GM12878 (cell line): ENCODE data around the gene URB1. TPM values are rescaled to one million over a fixed set of nuclear protein-coding genes. Genes with fewer than 3 reads are reported as not detected.

Source experiments
- ATAC-seq: fragments of 200-7000 bp; cut with Tn5 transposase; 3 replicates; pipeline ENCODE4 v1.9.1; 2020; ENCODE audit warnings: mild to moderate bottlenecking, moderate library complexity
- BruUV-seq: library from RNA; stranded (reverse); fragments of 400-500 nt; replicated peaks from 2 replicates; lab custom pipeline; 2021; lab: Mats Ljungman, UMichigan
- CTCF ChIA-PET: fragments of 300-600 bp; sonication (Branson Sonifier 250); formaldehyde crosslinking; extraction: SDS; loops from one replicate; lab custom pipeline; 2021; ENCODE audit warnings: inconsistent platforms; lab: Yijun Ruan, JAX
- POLR2A ChIA-PET: fragments of 350-600 bp; formaldehyde crosslinking; extraction: SDS; loops from one replicate; lab custom pipeline; 2021; ENCODE audit warnings: inconsistent platforms; lab: Charles Lee
- RAD21 ChIA-PET: fragments of 300-600 bp; sonication (Branson Sonifier 250); formaldehyde crosslinking; loops from one replicate; lab custom pipeline; 2023; ENCODE audit warnings: antibody characterized with exemption; ENCODE audit not compliant: unreplicated experiment; lab: Charles Lee
- SMC1A ChIA-PET: fragments of 300-600 bp; sonication (Branson Sonifier 250); formaldehyde crosslinking; loops from one replicate; lab custom pipeline; 2023; ENCODE audit not compliant: unreplicated experiment, uncharacterized antibody; lab: Charles Lee
- DNase-seq: peaks from one replicate; pipeline ENCODE4 v3.0.0-alpha.2; 2011; ENCODE audit warnings: low read depth, low spot score
- FAIRE-seq: peaks from 3 replicates; lab custom pipeline; 2011; peaks lifted over from hg19 to GRCh38; lab: Jason Lieb, UNC
- H2AFZ ChIP-seq: 2 replicates; pipeline ENCODE4 v1.6.0; 2011; ENCODE audit warnings: low read depth, low read length, control low read depth; ENCODE audit not compliant: control insufficient read depth
- H3K27ac ChIP-seq: 2 replicates; pipeline ENCODE4 v1.5.1; 2011; ENCODE audit warnings: control low read depth; ENCODE audit not compliant: control insufficient read depth, insufficient read depth
- H3K27me3 ChIP-seq, 2 experiments: replicated peaks in 1 of 2; 2 replicates each; pipeline versions ENCODE4 v1.6.0 to v1.6.1; 2011; ENCODE audit warnings: low read length in 1 of 2; ENCODE audit not compliant: control insufficient read depth in 2 of 2, insufficient read depth in 2 of 2
- H3K36me3 ChIP-seq, 2 experiments: 2 replicates each; pipeline ENCODE4 v1.5.1; 2011; ENCODE audit warnings: low read length in 1 of 2; ENCODE audit not compliant: control insufficient read depth in 2 of 2, insufficient read depth in 2 of 2
- H3K4me1 ChIP-seq: 2 replicates; pipeline ENCODE4 v1.6.1; 2011; ENCODE audit warnings: mild to moderate bottlenecking, low read length, moderate library complexity, mixed read lengths; ENCODE audit not compliant: control insufficient read depth, insufficient read depth
- H3K4me2 ChIP-seq: 2 replicates; pipeline ENCODE4 v1.6.0; 2011; ENCODE audit warnings: control low read depth; ENCODE audit not compliant: control insufficient read depth, insufficient read depth
- H3K4me3 ChIP-seq: fragments of 200-600 bp; sonication (generic); 2 replicates; pipeline ENCODE4 v1.5.1; 2016
- H3K79me2 ChIP-seq: 2 replicates; pipeline ENCODE4 v1.6.0; 2011; ENCODE audit warnings: low read length; ENCODE audit not compliant: control insufficient read depth, insufficient read depth
- H3K9ac ChIP-seq: 2 replicates; pipeline ENCODE4 v1.8.0; 2011; ENCODE audit warnings: low read length, control low read depth, mixed read lengths; ENCODE audit not compliant: control insufficient read depth, insufficient read depth
- H3K9me3 ChIP-seq: replicated peaks from 3 replicates; pipeline ENCODE4 v1.5.1; 2011; ENCODE audit warnings: mild to moderate bottlenecking, low read length; ENCODE audit not compliant: control insufficient read depth, insufficient read depth
- H4K20me1 ChIP-seq: 2 replicates; pipeline ENCODE4 v1.6.0; 2011; ENCODE audit not compliant: control insufficient read depth, insufficient read depth
- BCL3 ChIP-seq: IDR thresholded peaks from 2 replicates; pipeline ENCODE4 v1.6.1; 2011; ENCODE audit warnings: borderline replicate concordance, low read depth, mild to moderate bottlenecking, moderate library complexity, low read length; ENCODE audit not compliant: insufficient read depth, poor library complexity, severe bottlenecking
- ETV6 ChIP-seq, 2 experiments: fragments of 450-650 bp in 1 of 2; IDR thresholded peaks in 1 of 2; conservative IDR thresholded peaks in 1 of 2; 2 replicates each; pipeline ENCODE4 v1.6.1; 2014; ENCODE audit warnings: antibody characterized with exemption in 1 of 2, borderline replicate concordance in 1 of 2, low read depth in 1 of 2, mild to moderate bottlenecking in 1 of 2, moderate library complexity in 1 of 2
- GATAD2B ChIP-seq: fragments of 450-650 bp; conservative IDR thresholded peaks from 2 replicates; pipeline ENCODE4 v1.6.1; 2017; ENCODE audit warnings: low read depth, mild to moderate bottlenecking, moderate library complexity
- HCFC1 ChIP-seq: fragments of 150-350 bp; IDR thresholded peaks from 2 replicates; pipeline ENCODE4 v1.6.1; 2014; ENCODE audit warnings: low read length
- KDM1A ChIP-seq: fragments of 200-600 bp; sonication (generic); IDR thresholded peaks from 2 replicates; pipeline ENCODE4 v1.6.1; 2016; ENCODE audit warnings: borderline replicate concordance
- NFYA ChIP-seq: IDR thresholded peaks from 2 replicates; pipeline ENCODE4 v1.6.1; 2011; ENCODE audit warnings: low read depth, mild to moderate bottlenecking, low read length, improper control_type of control experiment, borderline replicate concordance
- NFYB ChIP-seq: IDR thresholded peaks from 2 replicates; pipeline ENCODE4 v1.6.1; 2011; ENCODE audit warnings: low read depth, mild to moderate bottlenecking, low read length, improper control_type of control experiment, moderate library complexity; ENCODE audit not compliant: insufficient read depth
- PAX5 ChIP-seq: IDR thresholded peaks from 2 replicates; pipeline ENCODE4 v1.6.1; 2011; ENCODE audit warnings: low read depth, low read length, borderline replicate concordance
- POLR2A ChIP-seq: IDR thresholded peaks from 2 replicates; pipeline ENCODE4 v1.6.1; 2011; ENCODE audit warnings: low read depth, mild to moderate bottlenecking, low read length
- RB1 ChIP-seq: fragments of 450-650 bp; formaldehyde crosslinking; IDR thresholded peaks from 2 replicates; pipeline ENCODE4 v1.6.1; 2017; ENCODE audit warnings: mild to moderate bottlenecking, borderline replicate concordance
- RFX5 ChIP-seq: IDR thresholded peaks from 2 replicates; pipeline ENCODE4 v1.6.1; 2011; ENCODE audit warnings: low read depth, low read length, improper control_type of control experiment
- SUZ12 ChIP-seq: fragments of 200-600 bp; sonication (generic); IDR thresholded peaks from one replicate; pipeline ENCODE4 v1.6.1; 2018; ENCODE audit warnings: antibody characterized with exemption, mild to moderate bottlenecking; ENCODE audit not compliant: unreplicated experiment
- TCF3 ChIP-seq: IDR thresholded peaks from 2 replicates; pipeline ENCODE4 v1.6.1; 2012; ENCODE audit warnings: low read depth, mild to moderate bottlenecking, low read length, borderline replicate concordance; ENCODE audit not compliant: insufficient read depth
- TCF7 ChIP-seq: IDR thresholded peaks from 2 replicates; pipeline ENCODE4 v1.6.1; 2014; ENCODE audit warnings: antibody characterized with exemption, borderline replicate concordance
- ZBTB33 ChIP-seq: fragments of 450-650 bp; IDR thresholded peaks from 2 replicates; pipeline ENCODE4 v1.6.1; 2017; ENCODE audit warnings: mild to moderate bottlenecking
- ZSCAN29 ChIP-seq: fragments of 450-650 bp; IDR thresholded peaks from 2 replicates; pipeline ENCODE4 v1.6.1; 2017; ENCODE audit warnings: mild to moderate bottlenecking, moderate library complexity
- WGBS: methylation state at CpG from one replicate; pipeline ENCODE4 v1.1.6; 2016; ENCODE audit warnings: low lambda C conversion rate; ENCODE audit not compliant: insufficient replicate concordance, insufficient coverage; ENCODE audit errors: missing lambda C conversion rate; 5-methylcytosine and 5-hydroxymethylcytosine counted together
- in situ Hi-C: fragments of 300-500 bp; cut with MboI; formaldehyde crosslinking; loops from 9 replicates; pipeline ENCODE4 v1.14.3; 2018; ENCODE audit warnings: mixed read lengths
- intact Hi-C: fragments of 100-400 bp; cut with micrococcal nuclease; formaldehyde crosslinking; loops from one replicate; pipeline ENCODE4 v1.14.2; 2022; ENCODE audit not compliant: unreplicated experiment
- polyA plus RNA-seq, 11 experiments: library from polyadenylated mRNA; depleted of rRNA in 4 of 11; unstranded in 6 of 11; stranded (reverse) in 5 of 11; fragments of >200 nt; fragmentation: Nextera tagmentation in 4 of 11; fragmentation: Illumina TruSeq in 1 of 11; extraction: Ambion mirVana in 4 of 11; extraction: Trizol in 1 of 11; gene quantifications; 1 replicate in 1 of 11; 2 replicates in 10 of 11; pipeline versions ENCODE4 v1.2.1 to v1.2.3, GENCODE V29; 2011 to 2016; ENCODE audit warnings: inconsistent platforms in 2 of 11, missing spikeins in 2 of 11, low read depth in 1 of 11
- total RNA-seq, 4 experiments: library from RNA; depleted of rRNA in 3 of 4; stranded (reverse); fragments of >200 nt in 3 of 4; fragmentation: Illumina TruSeq in 1 of 4; extraction: Trizol in 1 of 4; gene quantifications; 2 replicates each; pipeline versions ENCODE4 v1.2.1 to v1.2.3, GENCODE V29; 2013 to 2021

URB1 gene
- total and polyA plus RNA-seq, 10 of the 15 experiments (the other 5 are each of a cell fraction or from before 2014, with no cell fraction given), result 0.56 to 23.2 (median 8.9) TPM

- WGBS, result 91% methylated on average over 9 of the region's 9 CpGs
- H3K4me2 ChIP-seq, result no peak overlapping the region
- POLR2A ChIA-PET, result no interaction called here
- no peak for FAIRE-seq
- intact Hi-C loops (no loop called here), in situ Hi-C loops (no loop called here)
- H3K4me3 ChIP-seq, result no peak overlapping the region
- no peaks in the 10 kb centered on the region for H3K4me1 ChIP-seq
- no peaks in the 10 kb centered on the region for H3K79me2 ChIP-seq
- H4K20me1 ChIP-seq, result no peaks in the 10 kb centered on the region
- TF ChIP-seq BCL3 (no peak), ZSCAN29 (no peak), TCF7 (no peak), RFX5 (no peak), ETV6 (conservative IDR thresholded peaks at IDR 0.05 in 1 of 2, IDR thresholded peaks at IDR 0.05 in 1 of 2; ENCODE audit: borderline replicate concordance in 1 of 2, low read depth in 1 of 2) (no peak), TCF3 (no peak), ZBTB33 (no peak), GATAD2B (no peak), RB1 (no peak), HCFC1 (no peak), NFYB (no peak), POLR2A (no peak), NFYA (no peak), KDM1A (no peak), PAX5 (no peak), SUZ12 (no peak)
- CTCF ChIA-PET, result no interaction called here
- no peak overlapping the region for H3K9ac ChIP-seq
- no peak overlapping the region for H3K27ac ChIP-seq
- no peak overlapping the region for H2AFZ ChIP-seq
- no peaks in the 10 kb centered on the region for H3K27me3 ChIP-seq
- ATAC-seq, result no peak
- no peak for DNase-seq
- H3K9me3 ChIP-seq, result no peaks in the 10 kb centered on the region
- SMC1A ChIA-PET, result no interaction called here
- RAD21 ChIA-PET, result no interaction called here
- peaks cover 34 to 46% of the 10 kb centered on the region in 2 experiments for H3K36me3 ChIP-seq
- BruUV-seq, result no TSS peak
These were observed 75.1 kb downstream of the URB1 start for GRCh38 chr21:32317726-32318125.
